Activated T-helper 2 cell treated with anti-CD3 and anti-CD28 coated beads, Interferon-gamma antibody, Interleukin-2, Interleukin-4, amounts not matched to agents 10 μg/mL and 5 μg/mL and 100 μg/mL, durations not matched to agents 14 hours and 24 hours and 36 hours (primary cell): ENCODE results near the gene NAXD. TPM values are rescaled to one million over a fixed set of nuclear protein-coding genes. Genes with fewer than 3 reads are reported as not detected.
"Not testable (repeated sequence)": the region's sequence is repeated elsewhere in the genome, so short reads cannot be mapped to it uniquely, and the experiment has no call there.

Experiments
- DNase-seq: peaks from one replicate; pipeline ENCODE4 v3.0.0; 2021; ENCODE audit warnings: low spot score
- H3K27ac Mint-ChIP-seq: one replicate; pipeline ENCODE4 v1.8.0; 2021; ENCODE audit warnings: mixed read lengths
- H3K27me3 Mint-ChIP-seq: one replicate; pipeline ENCODE4 v1.8.0; 2021; ENCODE audit warnings: low read depth, mixed read lengths
- H3K36me3 Mint-ChIP-seq: one replicate; pipeline ENCODE4 v1.8.0; 2021; ENCODE audit warnings: low read depth, mixed read lengths
- H3K4me1 Mint-ChIP-seq: one replicate; pipeline ENCODE4 v1.8.0; 2021; ENCODE audit warnings: low read depth, mixed read lengths
- H3K4me3 Mint-ChIP-seq: one replicate; pipeline ENCODE4 v1.8.0; 2021; ENCODE audit warnings: low read depth, mild to moderate bottlenecking, moderate library complexity, mixed read lengths
- H3K9me3 Mint-ChIP-seq: one replicate; pipeline ENCODE4 v1.8.0; 2021; ENCODE audit warnings: mixed read lengths
- intact Hi-C: fragments of 100-400 bp; cut with micrococcal nuclease; formaldehyde crosslinking; loops from one replicate; pipeline ENCODE4 v1.15.1; 2023
- total RNA-seq: library from RNA; stranded (reverse); gene quantifications from 2 replicates; pipeline ENCODE4 v1.2.3, GENCODE V29; 2022

NAXD gene
- total RNA-seq, 1 donor from 2014 or later = 21.7 TPM

- Mint-ChIP-seq H3K4me1 (peaks cover 15% of the 10 kb centered on the region), H3K27ac (peak overlapping the region; percentile 8), H3K27me3 (no peaks in the 10 kb centered on the region)
Measured at GRCh38 chr13:110626521-110626920, 11.2 kb downstream of the NAXD start.

GRCh38 chr13:110627351-110627750, 12.0 kb downstream of the NAXD start:
- Mint-ChIP-seq H3K4me1 (peaks cover 13% of the 10 kb centered on the region), H3K36me3 (peaks cover 42% of the 10 kb centered on the region), H3K9me3 (no peaks in the 10 kb centered on the region), H3K27ac (no peak overlapping the region), H3K4me3 (no peak overlapping the region), H3K27me3 (no peaks in the 10 kb centered on the region)
- intact Hi-C loops = no loop called here
- no peak for DNase-seq

More at GRCh38 chr13:110626521-110626920, 11.2 kb downstream of the NAXD start:
- Mint-ChIP-seq H3K4me3 (no peak overlapping the region), H3K9me3 (no peaks in the 10 kb centered on the region), H3K36me3 (peaks cover 42% of the 10 kb centered on the region)
- no peak for DNase-seq
- intact Hi-C loops = no loop called here

DNA sequence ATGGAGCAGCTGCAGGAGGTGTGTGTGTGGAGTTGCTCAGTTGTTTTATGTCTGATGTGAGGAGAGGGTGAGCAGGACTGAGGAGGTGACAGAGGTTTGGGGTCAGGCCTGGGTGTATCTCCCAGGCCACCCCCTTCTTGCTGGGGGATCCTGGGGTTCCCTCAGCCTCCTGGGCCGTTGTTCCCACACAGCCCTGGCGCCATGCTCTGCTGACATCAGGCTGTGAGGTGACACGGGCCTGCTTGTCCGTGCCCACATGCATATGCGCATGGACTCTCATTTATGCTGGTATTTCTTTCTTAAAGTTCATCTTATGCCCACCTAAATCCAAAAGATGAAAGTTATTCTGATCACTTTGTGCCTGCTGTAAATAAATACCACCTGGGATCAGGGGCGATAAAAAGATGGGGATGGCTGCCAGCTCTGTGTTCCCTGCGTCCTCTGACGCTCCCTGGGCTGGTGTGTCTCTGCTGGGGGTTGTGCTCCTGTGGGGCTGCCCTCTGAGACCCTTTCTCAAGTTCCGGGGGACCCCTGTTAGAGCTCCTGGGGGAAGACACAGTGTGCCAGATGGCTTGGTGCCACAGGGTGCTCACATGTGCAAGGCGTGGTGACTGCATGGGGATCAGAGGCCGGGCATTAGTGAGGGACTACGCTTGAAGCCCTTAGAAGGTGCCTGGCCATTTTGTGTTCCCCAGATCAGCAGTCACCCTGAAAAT, 12.6 kb downstream of the NAXD start:
- Mint-ChIP-seq H3K27me3 (no peaks in the 10 kb centered on the region), H3K4me3 (no peak overlapping the region), H3K27ac (no peak overlapping the region), H3K4me1 (peaks cover 13% of the 10 kb centered on the region), H3K9me3 (no peaks in the 10 kb centered on the region), H3K36me3 (peaks cover 40% of the 10 kb centered on the region)
- no peak for DNase-seq
- intact Hi-C loops = no loop called here

- H3K4me3 Mint-ChIP-seq = no peak overlapping the region
- H3K36me3 Mint-ChIP-seq = peaks cover 35% of the 10 kb centered on the region
- no peaks in the 10 kb centered on the region for H3K27me3 Mint-ChIP-seq
- peaks cover 13% of the 10 kb centered on the region for H3K4me1 Mint-ChIP-seq
- no peak overlapping the region for H3K27ac Mint-ChIP-seq
- H3K9me3 Mint-ChIP-seq = no peaks in the 10 kb centered on the region
- no peak for DNase-seq
- intact Hi-C loops = no loop called here
Measured at GRCh38 chr13:110628477-110628793, 13.1 kb downstream of the NAXD start.

- no peak for DNase-seq
- H3K4me1 Mint-ChIP-seq = peaks cover 13% of the 10 kb centered on the region
- H3K4me3 Mint-ChIP-seq = no peak overlapping the region
- no peaks in the 10 kb centered on the region for H3K9me3 Mint-ChIP-seq
- H3K36me3 Mint-ChIP-seq = peaks cover 34% of the 10 kb centered on the region
- intact Hi-C loops = no loop called here
- no peaks in the 10 kb centered on the region for H3K27me3 Mint-ChIP-seq
- no peak overlapping the region for H3K27ac Mint-ChIP-seq
Measured at GRCh38 chr13:110628952-110629701, 13.8 kb downstream of the NAXD start.

GRCh38 chr13:110629735-110630134, 14.4 kb downstream of the NAXD start:
- DNase-seq = peak; percentile 28
- no peaks in the 10 kb centered on the region for H3K27me3 Mint-ChIP-seq
- intact Hi-C loops = no loop called here
- H3K9me3 Mint-ChIP-seq = no peaks in the 10 kb centered on the region
- H3K4me3 Mint-ChIP-seq = no peak overlapping the region
- peaks cover 13% of the 10 kb centered on the region for H3K4me1 Mint-ChIP-seq
- H3K27ac Mint-ChIP-seq = peak overlapping the region; percentile 10
- H3K36me3 Mint-ChIP-seq = peaks cover 37% of the 10 kb centered on the region

GRCh38 chr13:110630566-110631119, 15.3 kb downstream of the NAXD start:
- H3K4me1 Mint-ChIP-seq = peaks cover 13% of the 10 kb centered on the region
- intact Hi-C loops = no loop called here
- no peaks in the 10 kb centered on the region for H3K9me3 Mint-ChIP-seq
- peaks cover 42% of the 10 kb centered on the region for H3K36me3 Mint-ChIP-seq
- H3K27ac Mint-ChIP-seq = no peak overlapping the region
- no peak for DNase-seq
- H3K4me3 Mint-ChIP-seq = no peak overlapping the region
- H3K27me3 Mint-ChIP-seq = no peaks in the 10 kb centered on the region

DNA sequence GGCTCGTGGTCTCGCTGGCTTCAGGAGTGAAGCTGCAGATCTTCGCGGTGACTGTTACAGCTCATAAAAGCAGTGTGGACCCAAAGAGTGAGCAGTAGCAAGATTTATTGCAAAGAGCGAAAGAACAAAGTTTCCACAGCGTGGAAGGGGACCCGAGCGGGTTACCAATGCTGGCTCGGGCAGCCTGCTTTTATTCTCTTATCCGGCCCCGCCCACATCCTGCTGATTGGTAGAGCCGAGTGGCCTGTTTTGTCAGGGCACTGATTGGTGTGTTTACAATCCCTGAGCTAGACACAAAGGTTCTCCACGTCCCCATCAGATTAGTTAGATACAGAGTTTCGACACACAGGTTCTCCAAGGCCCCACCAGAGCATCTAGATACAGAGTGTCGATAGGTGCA, 16.9 kb downstream of the NAXD start:
- peaks cover 44% of the 10 kb centered on the region for H3K36me3 Mint-ChIP-seq
- H3K9me3 Mint-ChIP-seq, DNase-seq, H3K4me1 Mint-ChIP-seq, H3K27me3 Mint-ChIP-seq, H3K4me3 Mint-ChIP-seq, H3K27ac Mint-ChIP-seq, intact Hi-C loops: not testable (repeated sequence)

DNA sequence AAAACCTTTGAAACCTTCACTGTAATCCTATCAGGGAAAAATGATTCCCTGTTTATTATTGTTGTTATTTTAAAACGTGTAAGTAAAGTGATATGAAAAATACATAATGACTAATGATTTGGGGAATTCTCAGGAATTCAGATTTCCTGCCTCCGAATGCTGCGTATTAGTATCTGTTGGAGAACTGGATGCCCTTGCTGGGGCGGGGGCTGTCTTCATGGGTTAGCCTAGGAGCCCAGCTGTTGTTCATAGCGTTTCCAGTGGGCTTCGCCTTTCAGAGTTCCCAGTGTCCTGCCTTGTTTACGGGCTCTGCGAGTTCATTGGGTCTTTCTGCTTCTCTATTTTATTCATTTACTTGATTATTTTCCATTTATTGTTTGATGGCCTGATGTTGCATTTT, 18.4 kb downstream of the NAXD start:
- no peaks in the 10 kb centered on the region for H3K27me3 Mint-ChIP-seq
- H3K27ac Mint-ChIP-seq = no peak overlapping the region
- H3K9me3 Mint-ChIP-seq = no peaks in the 10 kb centered on the region
- intact Hi-C loops = no loop called here
- H3K36me3 Mint-ChIP-seq = peaks cover 41% of the 10 kb centered on the region
- peaks cover 9% of the 10 kb centered on the region for H3K4me1 Mint-ChIP-seq
- DNase-seq = no peak
- no peak overlapping the region for H3K4me3 Mint-ChIP-seq

DNA sequence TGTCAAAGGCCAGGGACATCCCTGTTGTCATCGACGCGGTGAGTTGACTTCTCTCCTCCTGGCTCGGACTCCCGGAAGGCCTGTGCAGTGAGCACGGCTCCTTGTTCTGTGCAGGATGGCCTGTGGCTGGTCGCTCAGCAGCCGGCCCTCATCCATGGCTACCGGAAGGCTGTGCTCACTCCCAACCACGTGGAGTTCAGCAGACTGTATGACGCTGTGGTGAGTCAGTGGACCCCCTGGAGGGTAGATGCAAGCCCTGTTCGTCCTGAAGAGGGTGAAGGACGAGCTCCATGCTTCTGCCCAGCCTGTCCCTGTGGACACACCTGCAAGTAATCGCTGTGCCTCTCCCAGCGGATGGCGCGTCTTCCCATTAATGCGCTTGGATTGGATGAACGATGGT, 19.2 kb downstream of the NAXD start:
- no peak for DNase-seq
- no peak overlapping the region for H3K27ac Mint-ChIP-seq
- H3K9me3 Mint-ChIP-seq = no peaks in the 10 kb centered on the region
- H3K4me3 Mint-ChIP-seq = no peak overlapping the region
- peaks cover 45% of the 10 kb centered on the region for H3K36me3 Mint-ChIP-seq
- intact Hi-C loops = no loop called here
- no peaks in the 10 kb centered on the region for H3K27me3 Mint-ChIP-seq
- peaks cover 3% of the 10 kb centered on the region for H3K4me1 Mint-ChIP-seq

DNA sequence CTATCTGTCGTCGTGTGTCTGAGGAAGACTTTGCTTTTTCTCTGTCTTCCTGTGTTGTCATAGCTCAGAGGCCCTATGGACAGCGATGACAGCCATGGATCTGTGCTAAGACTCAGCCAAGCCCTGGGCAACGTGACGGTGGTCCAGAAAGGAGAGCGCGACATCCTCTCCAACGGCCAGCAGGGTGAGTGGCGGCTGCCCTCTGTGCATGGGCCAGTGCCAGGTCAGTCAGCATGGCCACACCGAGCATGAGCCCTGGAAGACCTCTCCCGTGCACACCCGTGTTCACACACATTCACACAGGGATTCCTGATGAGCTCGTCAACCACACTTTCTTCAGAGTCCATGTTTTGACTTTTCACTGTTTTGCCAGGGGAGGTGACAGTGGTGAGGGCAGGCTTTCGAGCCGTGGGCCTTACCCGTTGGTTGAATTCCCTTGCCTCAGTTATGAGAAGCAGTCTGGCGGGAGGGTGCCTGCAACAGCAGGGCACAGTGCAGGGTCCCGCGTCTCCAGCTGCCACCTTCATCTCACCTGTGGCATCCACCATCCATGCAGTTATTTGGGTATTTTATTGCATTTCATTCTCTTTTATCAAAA, 20.2 kb downstream of the NAXD start:
- Mint-ChIP-seq H3K9me3 (no peaks in the 10 kb centered on the region), H3K36me3 (peaks cover 50% of the 10 kb centered on the region)
- no peak for DNase-seq

GRCh38 chr13:110636053-110636475, 20.7 kb downstream of the NAXD start:
- H3K27ac Mint-ChIP-seq = no peak overlapping the region
- no peaks in the 10 kb centered on the region for H3K9me3 Mint-ChIP-seq
- H3K36me3 Mint-ChIP-seq = peaks cover 55% of the 10 kb centered on the region

More for the DNA sequence above, 20.2 kb downstream of the NAXD start:
- intact Hi-C loops = no loop called here
- no peaks in the 10 kb centered on the region for H3K27me3 Mint-ChIP-seq
- no peaks in the 10 kb centered on the region for H3K4me1 Mint-ChIP-seq
- H3K4me3 Mint-ChIP-seq = no peak overlapping the region
- H3K27ac Mint-ChIP-seq = no peak overlapping the region

DNA sequence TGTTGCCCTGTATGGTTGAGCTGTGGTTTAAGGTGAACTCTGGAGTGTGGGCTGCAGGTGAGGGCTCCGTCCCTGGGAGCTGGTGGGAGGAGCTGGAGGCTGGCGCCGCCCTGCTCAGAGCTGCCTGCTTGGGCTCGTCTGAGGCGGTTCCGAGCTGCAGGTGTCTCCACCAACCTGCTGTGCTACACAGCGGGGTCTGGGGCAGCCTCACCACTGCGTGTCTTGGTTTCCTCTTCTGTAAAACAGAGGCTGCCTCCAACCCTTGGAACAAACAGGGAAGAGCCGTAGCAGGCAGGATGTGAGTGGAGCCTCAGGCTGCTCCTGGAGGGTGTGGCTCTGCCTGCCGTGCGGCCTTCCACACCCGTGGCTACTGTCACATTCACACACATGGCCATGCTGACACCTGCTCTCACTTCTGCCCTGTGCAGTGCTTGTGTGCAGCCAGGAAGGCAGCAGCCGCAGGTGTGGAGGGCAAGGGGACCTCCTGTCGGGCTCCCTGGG, 21.4 kb downstream of the NAXD start:
- no peak overlapping the region for H3K27ac Mint-ChIP-seq
- H3K36me3 Mint-ChIP-seq = peaks cover 59% of the 10 kb centered on the region
- no peak overlapping the region for H3K4me3 Mint-ChIP-seq
- H3K9me3 Mint-ChIP-seq = no peaks in the 10 kb centered on the region
- no peaks in the 10 kb centered on the region for H3K4me1 Mint-ChIP-seq
- DNase-seq = no peak
- intact Hi-C loops = no loop called here
- no peaks in the 10 kb centered on the region for H3K27me3 Mint-ChIP-seq

More at GRCh38 chr13:110636053-110636475, 20.7 kb downstream of the NAXD start:
- no peak for DNase-seq
- no peaks in the 10 kb centered on the region for H3K4me1 Mint-ChIP-seq
- no peak overlapping the region for H3K4me3 Mint-ChIP-seq
- H3K27me3 Mint-ChIP-seq = no peaks in the 10 kb centered on the region
- intact Hi-C loops = no loop called here
